HUES6 (cell line): ENCODE data around the gene KLK11.
A peak's percentile ranks its signal among the peaks of the same experiment; 100 is the strongest.

ENCODE experiments used
- H3K27ac ChIP-seq: 2 replicates; pipeline ENCODE4 v1.7.0; 2013; ENCODE audit warnings: low read depth, mild to moderate bottlenecking, low read length, inconsistent platforms
- H3K27me3 ChIP-seq: 2 replicates; pipeline ENCODE4 v1.6.1; 2013; ENCODE audit warnings: low read length; ENCODE audit not compliant: control insufficient read depth, insufficient read depth
- H3K36me3 ChIP-seq: 2 replicates; pipeline ENCODE4 v1.6.1; 2013; ENCODE audit warnings: low read length; ENCODE audit not compliant: control insufficient read depth, insufficient read depth
- H3K4me1 ChIP-seq: 2 replicates; pipeline ENCODE4 v1.6.1; 2013; ENCODE audit warnings: low read length; ENCODE audit not compliant: control insufficient read depth, insufficient read depth
- H3K4me3 ChIP-seq: 2 replicates; pipeline ENCODE4 v1.5.1; 2013; ENCODE audit warnings: low read depth, low read length
- H3K9ac ChIP-seq: one replicate; pipeline ENCODE4 v1.6.1; 2013; ENCODE audit warnings: mild to moderate bottlenecking, low read length
- H3K9me3 ChIP-seq: 2 replicates; pipeline ENCODE4 v1.6.1; 2013; ENCODE audit warnings: low read depth, low read length; ENCODE audit not compliant: control insufficient read depth, insufficient read depth

KLK11 gene

GRCh38 chr19:51018745-51019543, 7.5 kb downstream of the KLK11 start:
- H3K9ac ChIP-seq = peak overlapping the region; percentile 46
- no peaks in the 10 kb centered on the region for H3K36me3 ChIP-seq
- no peak overlapping the region for H3K27ac ChIP-seq
- H3K4me1 ChIP-seq = peaks cover 11% of the 10 kb centered on the region
- H3K27me3 ChIP-seq = peaks cover 52% of the 10 kb centered on the region
- no peaks in the 10 kb centered on the region for H3K9me3 ChIP-seq
- peak overlapping the region; percentile 71 for H3K4me3 ChIP-seq

GRCh38 chr19:51016798-51017683, 9.4 kb downstream of the KLK11 start:
- Histone ChIP-seq H3K9me3 (no peaks in the 10 kb centered on the region), H3K9ac (peak overlapping the region; percentile 47), H3K27me3 (peaks cover 51% of the 10 kb centered on the region), H3K27ac (no peak overlapping the region), H3K4me3 (peak overlapping the region; percentile 68), H3K4me1 (peaks cover 11% of the 10 kb centered on the region), H3K36me3 (no peaks in the 10 kb centered on the region)

GRCh38 chr19:51015691-51016267, 10.6 kb downstream of the KLK11 start:
- no peak overlapping the region for H3K27ac ChIP-seq
- H3K9ac ChIP-seq = no peak overlapping the region
- no peak overlapping the region for H3K4me3 ChIP-seq
- H3K36me3 ChIP-seq = no peaks in the 10 kb centered on the region
- H3K27me3 ChIP-seq = peaks cover 51% of the 10 kb centered on the region
- no peaks in the 10 kb centered on the region for H3K9me3 ChIP-seq
- H3K4me1 ChIP-seq = peaks cover 6% of the 10 kb centered on the region; the same call in 1 of the 2 replicates

GRCh38 chr19:51014242-51014641, 12.2 kb downstream of the KLK11 start:
- no peaks in the 10 kb centered on the region for H3K4me1 ChIP-seq
- no peak overlapping the region for H3K27ac ChIP-seq
- H3K4me3 ChIP-seq = no peak overlapping the region
- no peaks in the 10 kb centered on the region for H3K9me3 ChIP-seq
- H3K27me3 ChIP-seq = peaks cover 55% of the 10 kb centered on the region
- H3K9ac ChIP-seq = no peak overlapping the region
- no peaks in the 10 kb centered on the region for H3K36me3 ChIP-seq

GRCh38 chr19:51012661-51013190, 13.7 kb downstream of the KLK11 start:
- no peak overlapping the region for H3K4me3 ChIP-seq
- no peak overlapping the region for H3K9ac ChIP-seq
- no peak overlapping the region for H3K27ac ChIP-seq
- peaks cover 43% of the 10 kb centered on the region for H3K27me3 ChIP-seq
- H3K4me1 ChIP-seq = no peaks in the 10 kb centered on the region
- no peaks in the 10 kb centered on the region for H3K9me3 ChIP-seq
- no peaks in the 10 kb centered on the region for H3K36me3 ChIP-seq

GRCh38 chr19:51010066-51010795, 16.2 kb downstream of the KLK11 start:
- no peak overlapping the region for H3K9ac ChIP-seq
- H3K9me3 ChIP-seq = no peaks in the 10 kb centered on the region
- no peak overlapping the region for H3K27ac ChIP-seq
- H3K36me3 ChIP-seq = no peaks in the 10 kb centered on the region
- H3K4me1 ChIP-seq = no peaks in the 10 kb centered on the region
- H3K4me3 ChIP-seq = no peak overlapping the region
- peaks cover 40% of the 10 kb centered on the region for H3K27me3 ChIP-seq

GRCh38 chr19:51009061-51009891, 17.1 kb downstream of the KLK11 start:
- peaks cover 30% of the 10 kb centered on the region for H3K27me3 ChIP-seq
- H3K36me3 ChIP-seq = no peaks in the 10 kb centered on the region

GRCh38 chr19:51007488-51007887, 18.9 kb downstream of the KLK11 start:
- no peaks in the 10 kb centered on the region for H3K9me3 ChIP-seq
- H3K9ac ChIP-seq = no peak overlapping the region
- no peaks in the 10 kb centered on the region for H3K36me3 ChIP-seq
- peaks cover 5% of the 10 kb centered on the region; the same call in 1 of the 2 replicates for H3K4me1 ChIP-seq
- H3K27me3 ChIP-seq = peaks cover 25% of the 10 kb centered on the region
- H3K27ac ChIP-seq = no peak overlapping the region
- H3K4me3 ChIP-seq = no peak overlapping the region

More at GRCh38 chr19:51009061-51009891, 17.1 kb downstream of the KLK11 start:
- Histone ChIP-seq H3K4me3 (no peak overlapping the region), H3K9ac (no peak overlapping the region), H3K9me3 (no peaks in the 10 kb centered on the region), H3K4me1 (no peaks in the 10 kb centered on the region), H3K27ac (no peak overlapping the region)

- Histone ChIP-seq H3K36me3 (no peaks in the 10 kb centered on the region), H3K27ac (no peak overlapping the region), H3K9me3 (no peaks in the 10 kb centered on the region), H3K27me3 (peaks cover 25% of the 10 kb centered on the region), H3K9ac (no peak overlapping the region), H3K4me3 (no peak overlapping the region), H3K4me1 (peaks cover 14% of the 10 kb centered on the region)
These were observed 20.0 kb downstream of the KLK11 start for GRCh38 chr19:51006406-51006805.

- no peak overlapping the region for H3K4me3 ChIP-seq
- no peak overlapping the region for H3K9ac ChIP-seq
- H3K27ac ChIP-seq = no peak overlapping the region
These were observed 21.2 kb downstream of the KLK11 start for GRCh38 chr19:51005248-51005647.

More at GRCh38 chr19:51005248-51005647, 21.2 kb downstream of the KLK11 start:
- Histone ChIP-seq H3K27me3 (peaks cover 25% of the 10 kb centered on the region), H3K9me3 (no peaks in the 10 kb centered on the region), H3K4me1 (peaks cover 25% of the 10 kb centered on the region), H3K36me3 (no peaks in the 10 kb centered on the region)
